Measurements from ENCODE around the gene OR2V1. TPM values are rescaled to one million over a fixed set of nuclear protein-coding genes. Genes with fewer than 3 reads are reported as not detected.
"Not testable (repeated sequence)": the region's sequence is repeated elsewhere in the genome, so short reads cannot be mapped to it uniquely, and the experiment has no call there.

The OR2V1 gene
- total RNA-seq, 2 donors from 2014 or later: not detected

- Histone ChIP-seq H3K4me3 (no peak overlapping the region), H3K27me3 (peaks cover 25% of the 10 kb centered on the region), H3K9ac (ENCODE audit: low read depth in 2 of 2, low read length in 2 of 2) (no peak overlapping the region), H3K4me1 (no peaks in the 10 kb centered on the region), H3K9me3 (no peaks in the 10 kb centered on the region), H3K27ac (no peak overlapping the region), H3K36me3 (no peaks in the 10 kb centered on the region)
- TF ChIP-seq CTCF (IDR thresholded peaks at IDR 0.05): no peak
- intact Hi-C loops (cut with DNase I): no loop called here
- DNase-seq: no peak
Observed at GRCh38 chr5:181114844-181115778, 15.9 kb downstream of the OR2V1 start.

- H3K9ac ChIP-seq (ENCODE audit: low read depth in 2 of 2, low read length in 2 of 2): no peak overlapping the region
- no peak for TF ChIP-seq CTCF (IDR thresholded peaks at IDR 0.05)
- H3K27me3 ChIP-seq: peaks cover 25% of the 10 kb centered on the region
- intact Hi-C loops (cut with DNase I): no loop called here
- DNase-seq: no peak
- H3K4me3 ChIP-seq: no peak overlapping the region
- H3K4me1 ChIP-seq: no peaks in the 10 kb centered on the region
- H3K9me3 ChIP-seq: no peaks in the 10 kb centered on the region
- no peak overlapping the region for H3K27ac ChIP-seq
- no peaks in the 10 kb centered on the region for H3K36me3 ChIP-seq
Observed at GRCh38 chr5:181114284-181114843, 16.6 kb downstream of the OR2V1 start.

DNA sequence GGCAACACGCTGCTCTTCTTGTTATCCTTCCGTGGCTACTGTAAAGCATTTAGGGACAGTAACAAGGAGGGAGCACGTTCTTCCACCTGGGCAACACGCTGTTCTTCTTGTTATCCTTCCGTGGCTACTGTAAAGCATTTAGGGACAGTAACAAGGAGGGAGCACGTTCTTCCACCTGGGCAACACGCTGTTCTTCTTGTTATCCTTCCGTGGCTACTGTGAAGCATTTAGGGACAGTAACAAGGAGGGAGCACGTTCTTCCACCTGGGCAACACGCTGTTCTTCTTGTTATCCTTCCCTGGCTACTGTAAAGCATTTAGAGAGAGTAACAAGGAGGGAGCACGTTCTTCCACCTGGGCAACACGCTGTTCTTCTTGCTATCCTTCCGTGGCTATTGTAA lies 17.4 kb downstream of the OR2V1 start:
- H3K9ac ChIP-seq (ENCODE audit: low read depth in 2 of 2, low read length in 2 of 2); H3K4me3 ChIP-seq; H3K4me1 ChIP-seq; H3K27ac ChIP-seq; H3K36me3 ChIP-seq; DNase-seq; intact Hi-C loops (cut with DNase I); H3K9me3 ChIP-seq: not testable (repeated sequence)
- H3K27me3 ChIP-seq: peaks cover 25% of the 10 kb centered on the region

- Histone ChIP-seq H3K27ac (no peak overlapping the region), H3K4me3 (no peak overlapping the region), H3K9ac (ENCODE audit: low read depth in 2 of 2, low read length in 2 of 2) (no peak overlapping the region), H3K36me3 (no peaks in the 10 kb centered on the region), H3K27me3 (peaks cover 25% of the 10 kb centered on the region), H3K9me3 (no peaks in the 10 kb centered on the region), H3K4me1 (no peaks in the 10 kb centered on the region)
- intact Hi-C loops (cut with DNase I): no loop called here
- no peak for TF ChIP-seq CTCF (IDR thresholded peaks at IDR 0.05)
- no peak for DNase-seq
Observed at GRCh38 chr5:181112476-181112875, 18.5 kb downstream of the OR2V1 start.

DNA sequence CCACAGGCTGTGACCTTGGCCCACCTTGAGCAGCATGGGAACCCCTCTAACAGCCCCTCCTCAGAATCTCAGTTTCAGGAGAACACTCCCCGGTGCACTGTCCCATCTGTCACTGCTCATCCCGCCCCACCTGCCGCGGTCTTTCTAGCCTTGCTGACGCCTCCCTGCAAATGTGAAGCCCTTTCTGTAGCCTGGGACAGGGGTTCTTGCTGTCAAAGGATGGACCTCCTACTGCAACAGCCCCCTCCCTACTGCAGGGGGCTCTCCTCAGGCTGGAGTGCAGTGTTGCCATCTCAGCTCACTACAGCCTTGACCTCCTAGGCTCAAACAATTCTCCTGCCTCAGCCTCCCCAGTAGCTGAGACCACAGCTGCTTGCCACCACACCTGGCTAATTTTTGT lies 20.0 kb downstream of the OR2V1 start:
- peaks cover 21% of the 10 kb centered on the region for H3K27me3 ChIP-seq
- no peak overlapping the region for H3K27ac ChIP-seq
- no peak for DNase-seq
- H3K4me3 ChIP-seq: no peak overlapping the region
- H3K36me3 ChIP-seq: no peaks in the 10 kb centered on the region
- H3K4me1 ChIP-seq: no peaks in the 10 kb centered on the region
- TF ChIP-seq CTCF (IDR thresholded peaks at IDR 0.05): no peak
- no peak overlapping the region for H3K9ac ChIP-seq (ENCODE audit: low read depth in 2 of 2, low read length in 2 of 2)
- H3K9me3 ChIP-seq: no peaks in the 10 kb centered on the region
- intact Hi-C loops (cut with DNase I): no loop called here

GRCh38 chr5:181109489-181110013 lies 21.4 kb downstream of the OR2V1 start:
- Histone ChIP-seq H3K27ac (no peak overlapping the region), H3K4me3 (no peak overlapping the region), H3K27me3 (peaks cover 7% of the 10 kb centered on the region), H3K36me3 (no peaks in the 10 kb centered on the region), H3K9ac (ENCODE audit: low read depth in 2 of 2, low read length in 2 of 2) (no peak overlapping the region), H3K4me1 (no peaks in the 10 kb centered on the region), H3K9me3 (no peaks in the 10 kb centered on the region)
- intact Hi-C loops (cut with DNase I): no loop called here
- DNase-seq: no peak
- no peak for TF ChIP-seq CTCF (IDR thresholded peaks at IDR 0.05)
